HG02973 (cell line): ENCODE data around the gene WSCD1.

Source experiments
- ATAC-seq: cut with Tn5 transposase; IDR thresholded peaks from one replicate; pipeline ENCODE4 v1.9.1; 2021; ENCODE audit warnings: moderate library complexity; ENCODE audit not compliant: unreplicated experiment

The WSCD1 gene

GRCh38 chr17:6147042-6147441 is 76.9 kb downstream of the WSCD1 start:
- ATAC-seq = no peak

- no peak for ATAC-seq
Measured at GRCh38 chr17:6153375-6153774, 83.2 kb downstream of the WSCD1 start.

DNA sequence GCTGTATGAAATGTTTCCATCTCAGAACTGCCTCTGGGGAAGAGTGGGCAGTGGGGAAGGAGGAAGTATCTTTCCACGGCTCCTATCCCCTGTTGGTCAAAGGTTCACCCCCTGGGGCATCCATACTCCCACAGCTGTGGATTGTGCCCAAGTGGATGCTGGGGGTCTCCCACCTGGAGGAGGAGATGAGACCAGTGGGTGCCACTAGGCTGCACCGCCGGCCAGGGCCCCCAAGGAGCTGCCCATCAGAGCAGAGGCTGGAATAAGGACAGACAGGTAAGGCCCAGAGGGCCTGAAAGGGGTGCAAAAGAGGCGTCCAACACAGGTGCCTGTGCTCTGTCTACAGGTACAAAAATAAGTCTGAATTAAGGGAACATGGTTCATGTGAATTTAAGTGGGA is 87.5 kb downstream of the WSCD1 start:
- no peak for ATAC-seq

GRCh38 chr17:6159541-6160231 is 89.5 kb downstream of the WSCD1 start:
- ATAC-seq = no peak

DNA sequence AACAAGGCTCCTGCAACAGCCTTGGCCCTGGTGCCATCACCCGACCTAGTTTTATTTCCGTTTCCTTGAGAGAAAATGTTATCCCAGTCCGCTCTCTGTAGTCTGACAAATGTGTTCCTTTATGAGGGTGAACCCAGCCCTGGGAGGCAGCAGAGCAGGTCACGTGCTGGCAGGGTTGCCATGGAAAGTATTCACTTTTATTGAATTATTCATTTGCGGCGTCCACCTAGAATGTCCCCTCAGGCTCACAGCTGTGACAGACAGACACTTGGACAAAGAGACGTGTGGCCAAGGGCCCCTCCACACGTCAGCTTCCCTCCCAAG is 90.0 kb downstream of the WSCD1 start:
- ATAC-seq = no peak

DNA sequence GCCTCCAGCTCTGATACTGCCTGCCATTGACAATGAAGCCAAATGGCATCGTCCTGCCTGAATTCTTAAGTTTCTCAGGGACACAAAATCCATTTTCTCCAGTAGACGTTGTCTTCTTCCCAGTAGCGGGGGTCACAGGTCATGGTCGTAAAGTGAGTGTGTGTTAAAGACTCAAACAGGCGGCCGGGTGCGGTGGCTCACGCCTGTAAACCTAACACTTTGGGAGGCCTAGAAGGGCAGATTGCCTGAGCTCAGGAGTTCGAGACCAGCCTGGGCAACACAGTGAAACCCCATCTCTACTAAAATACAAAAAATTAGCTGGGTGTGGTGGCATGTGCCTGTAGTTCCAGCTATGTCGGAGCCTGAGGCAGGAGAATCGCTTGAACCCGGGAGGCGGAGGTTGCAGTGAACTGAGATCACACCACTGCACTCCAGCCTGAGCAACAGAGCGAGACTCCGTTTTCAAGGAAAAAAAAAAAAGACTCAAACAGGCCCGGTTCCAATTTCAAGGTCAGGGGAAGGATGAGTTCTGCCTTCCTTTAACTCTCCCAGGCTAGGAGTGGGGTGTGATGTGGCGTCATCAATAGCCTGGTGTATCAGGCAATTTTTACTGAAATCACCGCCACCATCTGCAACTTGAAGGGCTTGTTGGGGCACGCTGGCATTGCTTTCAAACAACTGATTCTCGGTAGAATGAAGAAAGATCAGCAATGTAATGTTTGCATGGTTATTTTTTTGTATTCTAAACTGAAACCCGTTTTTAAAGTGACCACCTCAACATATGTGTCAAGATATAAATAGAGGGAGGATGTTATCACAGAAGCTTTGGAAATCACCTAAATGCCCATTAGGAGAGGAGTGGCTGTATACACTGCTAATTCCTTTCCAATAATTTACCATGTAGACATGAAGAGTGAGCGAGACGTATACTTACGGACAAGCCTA is 91.0 kb downstream of the WSCD1 start:
- no peak for ATAC-seq

- ATAC-seq = no peak
Measured at GRCh38 chr17:6162216-6162615, 92.0 kb downstream of the WSCD1 start.

GRCh38 chr17:6162892-6163291 is 92.7 kb downstream of the WSCD1 start:
- no peak for ATAC-seq

GRCh38 chr17:6163612-6164333 is 93.6 kb downstream of the WSCD1 start:
- no peak for ATAC-seq

- no peak for ATAC-seq
Measured at GRCh38 chr17:6164996-6165395, 94.8 kb downstream of the WSCD1 start.

DNA sequence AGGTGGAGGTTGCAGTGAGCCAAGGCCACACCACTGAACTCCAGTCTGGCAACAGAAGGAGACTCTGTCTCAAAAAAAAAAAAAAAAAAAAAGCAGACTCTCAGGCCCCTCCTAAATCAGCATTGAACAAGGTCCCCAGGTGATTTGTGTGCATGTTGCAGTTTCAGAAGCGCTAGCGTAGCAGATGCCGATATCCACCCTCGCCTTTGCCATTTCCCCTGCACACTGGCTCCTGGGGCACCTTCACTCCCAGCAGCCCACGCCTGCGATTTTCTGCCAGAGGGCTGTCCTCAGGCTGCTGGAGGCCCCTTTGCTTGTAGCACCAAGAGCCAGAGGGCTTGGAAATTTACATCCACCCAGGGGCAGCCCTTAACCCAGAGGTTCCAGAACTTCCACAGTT is 95.6 kb downstream of the WSCD1 start:
- ATAC-seq = no peak

DNA sequence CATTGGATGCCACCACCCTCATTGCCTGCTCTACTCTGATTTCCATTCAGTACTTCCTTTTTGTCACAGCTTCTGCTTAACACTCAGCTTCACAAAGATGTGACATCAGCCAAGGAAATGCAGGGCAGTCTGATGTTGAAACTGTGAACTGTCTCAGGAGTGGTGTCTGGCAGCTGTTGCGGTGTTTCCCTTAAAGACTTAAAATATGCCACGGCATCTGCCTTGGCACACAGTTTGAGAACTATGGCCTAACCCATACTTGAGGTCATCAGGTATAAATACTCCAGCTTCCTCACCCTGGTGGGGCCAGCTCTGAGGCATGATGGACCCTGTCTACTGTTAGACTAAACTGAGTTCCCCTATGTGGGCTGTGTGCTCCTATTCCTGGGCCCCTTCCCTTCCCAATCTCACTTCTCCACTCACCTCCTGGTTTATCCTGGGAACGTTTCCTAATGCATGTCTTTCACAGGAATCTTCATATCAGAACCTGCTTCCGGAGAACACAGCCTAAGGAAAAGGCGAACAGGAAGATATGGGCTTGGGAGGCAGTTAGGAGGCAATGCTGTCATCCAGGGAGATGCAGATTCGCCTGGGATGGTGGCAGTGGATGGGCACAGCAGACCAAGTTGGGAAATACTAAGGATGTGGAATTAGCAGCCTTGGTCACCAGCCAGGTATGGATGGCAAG is 96.5 kb downstream of the WSCD1 start:
- ATAC-seq = no peak

GRCh38 chr17:6168296-6168695 is 98.1 kb downstream of the WSCD1 start:
- ATAC-seq = no peak

- no peak for ATAC-seq
Measured at GRCh38 chr17:6170349-6170748, 100.2 kb downstream of the WSCD1 start.

DNA sequence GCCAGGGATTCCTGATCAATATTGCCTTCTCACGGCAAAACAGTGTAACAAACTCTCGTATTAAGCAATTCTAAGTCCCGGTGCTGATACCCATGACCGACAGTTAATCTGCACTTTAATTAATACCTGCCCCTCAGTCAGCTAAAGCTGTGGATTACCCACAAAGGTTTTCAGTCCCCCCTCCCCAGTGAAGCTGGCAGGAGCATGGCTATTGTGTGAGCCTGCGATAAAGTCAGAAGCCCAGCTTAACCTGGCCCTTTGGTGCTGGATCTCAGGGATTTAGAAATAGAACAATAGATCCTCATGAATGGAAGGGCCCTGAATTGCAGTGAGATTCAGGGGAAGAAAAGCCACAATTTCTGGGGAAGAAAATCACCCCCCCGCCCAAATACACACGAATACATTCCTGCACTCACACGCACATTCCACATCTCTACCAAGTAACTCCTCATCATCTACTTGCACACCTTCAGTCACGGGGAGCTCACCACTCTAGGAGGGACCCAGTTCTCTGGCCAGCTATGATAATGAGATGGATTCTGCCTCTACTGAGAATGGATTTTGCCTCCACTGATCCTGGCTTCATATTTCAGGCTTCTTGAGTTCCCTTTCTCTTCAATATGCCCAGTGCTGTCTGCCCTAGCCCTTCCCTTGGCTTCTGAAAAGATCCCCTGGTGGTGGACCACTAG is 102.6 kb downstream of the WSCD1 start:
- no peak for ATAC-seq

GRCh38 chr17:6173653-6174052 is 103.5 kb downstream of the WSCD1 start:
- ATAC-seq = no peak
